H1 (cell line): Measurements from ENCODE around the gene IDI2.

Experiments
- POLR2A ChIP-seq, 2 experiments: IDR thresholded peaks; 1 replicate in 1 of 2; 2 replicates in 1 of 2; pipeline ENCODE4 v1.6.1; 2011; ENCODE audit warnings: low read depth in 2 of 2, low read length in 2 of 2, mild to moderate bottlenecking in 2 of 2; ENCODE audit errors: control extremely low read depth in 1 of 2
- SRF ChIP-seq: IDR thresholded peaks from 2 replicates; pipeline ENCODE4 v1.6.1; 2011; ENCODE audit warnings: mild to moderate bottlenecking, low read depth, low read length, moderate library complexity
- TF ChIP-seq, protein P1 (sequence below), 3 experiments: IDR thresholded peaks; 1 replicate in 2 of 3; 2 replicates in 1 of 3; pipeline versions ENCODE4 v1.5.1 to v1.6.1; 2011; ENCODE audit warnings: low read length in 3 of 3, mild to moderate bottlenecking in 3 of 3, inconsistent platforms in 2 of 3, low read depth in 1 of 3, moderate library complexity in 1 of 3; ENCODE audit not compliant: insufficient read depth in 1 of 3; ENCODE audit errors: control extremely low read depth in 1 of 3

DNA sequence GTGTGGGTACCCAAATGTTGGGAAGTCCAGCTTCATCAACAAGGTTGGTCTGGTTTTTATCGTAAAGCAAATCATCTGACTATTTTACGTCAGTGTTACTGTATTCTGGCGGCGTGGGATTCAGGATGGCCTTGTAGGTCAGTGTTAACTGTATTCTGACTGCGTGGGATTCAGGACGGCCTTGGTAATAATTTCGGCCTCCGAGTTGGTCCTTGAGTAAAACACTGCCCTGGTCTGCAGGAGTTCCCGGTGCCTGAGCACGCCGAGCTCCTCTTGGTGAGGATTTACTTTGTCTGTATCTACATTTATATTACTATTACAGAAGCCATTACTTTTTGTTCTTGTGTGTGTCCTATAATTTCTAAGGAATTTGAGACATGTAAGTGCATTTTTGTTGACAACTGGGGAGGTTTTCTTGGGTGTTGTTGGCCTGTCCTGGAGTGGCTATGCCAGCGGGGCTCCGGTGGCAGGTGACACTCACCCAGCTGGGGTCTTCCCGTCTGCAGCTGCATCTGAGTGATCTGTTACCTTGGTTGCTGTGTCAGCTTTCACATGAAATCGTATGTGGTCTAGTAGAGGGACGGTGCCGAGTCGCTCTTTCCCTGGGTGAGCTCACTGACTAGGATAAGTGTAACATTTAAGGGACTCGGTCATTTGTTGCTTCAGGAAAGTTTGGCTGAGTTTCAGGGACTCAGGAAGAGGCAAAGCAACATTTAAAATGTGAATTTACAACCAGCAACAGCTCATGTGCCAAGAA is 28.2 kb downstream of the IDI2 start:
- TF ChIP-seq, protein P1, sequence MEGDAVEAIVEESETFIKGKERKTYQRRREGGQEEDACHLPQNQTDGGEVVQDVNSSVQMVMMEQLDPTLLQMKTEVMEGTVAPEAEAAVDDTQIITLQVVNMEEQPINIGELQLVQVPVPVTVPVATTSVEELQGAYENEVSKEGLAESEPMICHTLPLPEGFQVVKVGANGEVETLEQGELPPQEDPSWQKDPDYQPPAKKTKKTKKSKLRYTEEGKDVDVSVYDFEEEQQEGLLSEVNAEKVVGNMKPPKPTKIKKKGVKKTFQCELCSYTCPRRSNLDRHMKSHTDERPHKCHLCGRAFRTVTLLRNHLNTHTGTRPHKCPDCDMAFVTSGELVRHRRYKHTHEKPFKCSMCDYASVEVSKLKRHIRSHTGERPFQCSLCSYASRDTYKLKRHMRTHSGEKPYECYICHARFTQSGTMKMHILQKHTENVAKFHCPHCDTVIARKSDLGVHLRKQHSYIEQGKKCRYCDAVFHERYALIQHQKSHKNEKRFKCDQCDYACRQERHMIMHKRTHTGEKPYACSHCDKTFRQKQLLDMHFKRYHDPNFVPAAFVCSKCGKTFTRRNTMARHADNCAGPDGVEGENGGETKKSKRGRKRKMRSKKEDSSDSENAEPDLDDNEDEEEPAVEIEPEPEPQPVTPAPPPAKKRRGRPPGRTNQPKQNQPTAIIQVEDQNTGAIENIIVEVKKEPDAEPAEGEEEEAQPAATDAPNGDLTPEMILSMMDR (IDR thresholded peaks at IDR 0.05; ENCODE audit: control extremely low read depth in 1 of 3, insufficient read depth in 1 of 3, low read depth in 1 of 3, low read length in 3 of 3), result no peak
- TF ChIP-seq POLR2A (IDR thresholded peaks at IDR 0.05; ENCODE audit: control extremely low read depth in 1 of 2, low read depth in 2 of 2, low read length in 2 of 2), result no peak; a peak in 1 of 3 replicates
- TF ChIP-seq SRF, result no peak
